CD4-positive, alpha-beta T cell (primary cell): ENCODE measurements around the gene IRAK2. TPM values are rescaled to one million over a fixed set of nuclear protein-coding genes. Genes with fewer than 3 reads are reported as not detected.
"Not testable (repeated sequence)": the region's sequence is repeated elsewhere in the genome, so short reads cannot be mapped to it uniquely, and the experiment has no call there.

ENCODE experiments used
- ATAC-seq: fragments of 200-7000 bp; cut with Tn5 transposase; one replicate; pipeline ENCODE4 v1.10.0; 2022; ENCODE audit warnings: mild to moderate bottlenecking; ENCODE audit not compliant: poor library complexity
- CTCF ChIA-PET: fragments of 350-600 bp; sonication (Branson Sonifier 250); formaldehyde crosslinking; loops from one replicate; lab custom pipeline; 2021; ENCODE audit warnings: antibody characterized with exemption, inconsistent platforms; lab: Charles Lee
- POLR2A ChIA-PET: fragments of 350-600 bp; sonication (Branson Sonifier 250); formaldehyde crosslinking; loops from one replicate; lab custom pipeline; 2021; ENCODE audit warnings: antibody characterized with exemption, inconsistent platforms; lab: Charles Lee
- DNase-seq, 14 experiments: peaks; one replicate each; pipeline ENCODE4 v3.0.0-alpha.2; 2013 to 2020; ENCODE audit warnings: mixed read lengths in 2 of 14
- H3K27ac ChIP-seq, 2 donors: one replicate each; pipeline versions ENCODE4 v1.5.1 to v1.7.0; 2013; ENCODE audit warnings: low read length in 2 of 2, low read depth in 1 of 2, mild to moderate bottlenecking in 1 of 2
- H3K27me3 ChIP-seq, 2 experiments: 1 replicate in 1 of 2; 2 replicates in 1 of 2; pipeline versions ENCODE4 v1.6.1 to v1.7.0; 2013; ENCODE audit warnings: low read length in 2 of 2, control low read depth in 1 of 2, mild to moderate bottlenecking in 1 of 2, moderate library complexity in 1 of 2; ENCODE audit not compliant: insufficient read depth in 2 of 2, control insufficient read depth in 1 of 2
- H3K36me3 ChIP-seq: one replicate; pipeline ENCODE4 v1.6.1; 2013; ENCODE audit warnings: low read length, control low read depth; ENCODE audit not compliant: insufficient read depth
- H3K4me1 ChIP-seq: one replicate; pipeline ENCODE4 v1.6.1; 2013; ENCODE audit warnings: low read length, control low read depth; ENCODE audit not compliant: insufficient read depth
- H3K4me3 ChIP-seq: one replicate; pipeline ENCODE4 v1.5.1; 2013; ENCODE audit warnings: mild to moderate bottlenecking, low read length, moderate library complexity
- H3K9me3 ChIP-seq, 2 experiments: 1 replicate in 1 of 2; 2 replicates in 1 of 2; pipeline versions ENCODE4 v1.6.1 to v1.7.0; 2013; ENCODE audit warnings: low read length in 2 of 2, mild to moderate bottlenecking in 2 of 2, control low read depth in 1 of 2, moderate library complexity in 1 of 2; ENCODE audit not compliant: control insufficient read depth in 1 of 2, insufficient read depth in 1 of 2
- H3K27ac Mint-ChIP-seq: one replicate; pipeline ENCODE4 v1.8.0; 2020; ENCODE audit warnings: mixed read lengths
- H3K27me3 Mint-ChIP-seq: one replicate; pipeline ENCODE4 v1.8.0; 2021; ENCODE audit warnings: mixed read lengths
- H3K36me3 Mint-ChIP-seq: one replicate; pipeline ENCODE4 v1.8.0; 2021; ENCODE audit warnings: low read depth, mixed read lengths
- H3K4me1 Mint-ChIP-seq: one replicate; pipeline ENCODE4 v1.8.0; 2021; ENCODE audit warnings: low read depth, mixed read lengths
- H3K4me3 Mint-ChIP-seq: one replicate; pipeline ENCODE4 v1.8.0; 2020; ENCODE audit warnings: mild to moderate bottlenecking, mixed read lengths
- H3K9me3 Mint-ChIP-seq: one replicate; pipeline ENCODE4 v1.8.0; 2020; ENCODE audit warnings: mixed read lengths
- intact Hi-C, 2 experiments: fragments of 100-400 bp; cut with DNase I in 1 of 2; cut with micrococcal nuclease in 1 of 2; formaldehyde crosslinking; loops; one replicate each; pipeline versions ENCODE4 v1.15.1 to v1.9.0; 2023 to 2025; cut with DNase I, micrococcal nuclease
- total RNA-seq, 174 experiments: library from RNA in 2 of 174; stranded (reverse) in 2 of 174; gene quantifications; one replicate each; pipeline ENCODE4 v1.2.3 and lab custom pipeline; 2021 to 2026
- TF ChIP-seq, protein P1 (sequence below): fragments of 200-600 bp; IDR thresholded peaks from one replicate; pipeline ENCODE4 v1.8.0; 2022; ENCODE audit warnings: antibody characterized with exemption, mild to moderate bottlenecking

The IRAK2 gene
- total RNA-seq, 2 experiments from 2014 or later, result 1.4 to 1.6 TPM

DNA sequence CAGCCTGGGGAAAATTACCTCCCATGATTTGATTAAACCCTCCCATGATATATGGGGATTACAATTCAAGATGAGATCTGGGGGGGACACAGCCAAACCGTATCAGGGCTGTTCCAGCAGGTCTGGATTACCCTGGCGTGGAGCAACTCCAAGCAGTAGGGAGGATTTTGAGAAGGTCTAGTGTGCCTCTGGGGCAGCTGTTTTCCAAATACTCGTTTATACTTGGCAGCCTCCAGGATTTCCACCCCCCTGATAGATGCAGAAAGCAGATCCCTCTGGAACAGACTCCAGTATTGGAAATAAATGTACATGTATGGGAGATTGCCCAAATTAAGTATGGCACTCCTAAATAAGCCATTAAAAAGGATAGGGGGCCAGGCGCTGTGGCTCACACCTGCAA lies 7.7 kb upstream of the IRAK2 start:
- DNase-seq (no peak), ATAC-seq (no peak)
- Histone ChIP-seq H3K4me1 (no peaks in the 10 kb centered on the region), H3K4me3 (no peak overlapping the region), H3K27ac (no peak overlapping the region), H3K27me3 (no peaks in the 10 kb centered on the region), H3K9me3 (no peaks in the 10 kb centered on the region), H3K36me3 (peaks cover 6% of the 10 kb centered on the region)
- ChIA-PET POLR2A (no interaction called here), CTCF (no interaction called here)
- H3K4me3 Mint-ChIP-seq, result no peak overlapping the region
- H3K27ac Mint-ChIP-seq, result no peak overlapping the region
- H3K9me3 Mint-ChIP-seq, result no peaks in the 10 kb centered on the region
- intact Hi-C loops, result no loop called here
- peaks cover 24% of the 10 kb centered on the region for H3K36me3 Mint-ChIP-seq
- no peaks in the 10 kb centered on the region for H3K4me1 Mint-ChIP-seq
- TF ChIP-seq, protein P1, sequence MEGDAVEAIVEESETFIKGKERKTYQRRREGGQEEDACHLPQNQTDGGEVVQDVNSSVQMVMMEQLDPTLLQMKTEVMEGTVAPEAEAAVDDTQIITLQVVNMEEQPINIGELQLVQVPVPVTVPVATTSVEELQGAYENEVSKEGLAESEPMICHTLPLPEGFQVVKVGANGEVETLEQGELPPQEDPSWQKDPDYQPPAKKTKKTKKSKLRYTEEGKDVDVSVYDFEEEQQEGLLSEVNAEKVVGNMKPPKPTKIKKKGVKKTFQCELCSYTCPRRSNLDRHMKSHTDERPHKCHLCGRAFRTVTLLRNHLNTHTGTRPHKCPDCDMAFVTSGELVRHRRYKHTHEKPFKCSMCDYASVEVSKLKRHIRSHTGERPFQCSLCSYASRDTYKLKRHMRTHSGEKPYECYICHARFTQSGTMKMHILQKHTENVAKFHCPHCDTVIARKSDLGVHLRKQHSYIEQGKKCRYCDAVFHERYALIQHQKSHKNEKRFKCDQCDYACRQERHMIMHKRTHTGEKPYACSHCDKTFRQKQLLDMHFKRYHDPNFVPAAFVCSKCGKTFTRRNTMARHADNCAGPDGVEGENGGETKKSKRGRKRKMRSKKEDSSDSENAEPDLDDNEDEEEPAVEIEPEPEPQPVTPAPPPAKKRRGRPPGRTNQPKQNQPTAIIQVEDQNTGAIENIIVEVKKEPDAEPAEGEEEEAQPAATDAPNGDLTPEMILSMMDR, result no peak
- H3K27me3 Mint-ChIP-seq, result no peaks in the 10 kb centered on the region

GRCh38 chr3:10158555-10158954 lies 6.2 kb upstream of the IRAK2 start:
- H3K4me1 ChIP-seq, H3K27me3 Mint-ChIP-seq, H3K27me3 ChIP-seq, H3K9me3 ChIP-seq, H3K36me3 ChIP-seq, DNase-seq, ATAC-seq, H3K9me3 Mint-ChIP-seq, H3K4me3 ChIP-seq, H3K4me3 Mint-ChIP-seq, H3K27ac ChIP-seq, intact Hi-C loops, H3K4me1 Mint-ChIP-seq, POLR2A ChIA-PET, CTCF ChIA-PET, H3K27ac Mint-ChIP-seq: not testable (repeated sequence)
- peaks cover 19% of the 10 kb centered on the region for H3K36me3 Mint-ChIP-seq

- Mint-ChIP-seq H3K4me1 (peaks cover 8% of the 10 kb centered on the region), H3K9me3 (no peaks in the 10 kb centered on the region), H3K27me3 (no peaks in the 10 kb centered on the region), H3K4me3 (no peak overlapping the region), H3K36me3 (peaks cover 4% of the 10 kb centered on the region), H3K27ac (no peak overlapping the region)
- ATAC-seq, result no peak
- no peaks in the 10 kb centered on the region for H3K9me3 ChIP-seq
- H3K27me3 ChIP-seq, result no peaks in the 10 kb centered on the region
- TF ChIP-seq, protein P1, result no peak
- H3K36me3 ChIP-seq, result no peaks in the 10 kb centered on the region
- H3K4me3 ChIP-seq, result no peak overlapping the region
- intact Hi-C loops, result no loop called here
- POLR2A ChIA-PET, result interaction anchor here (0.7 to 0.8 kb wide), 2 partner anchors 26 to 44 kb away, joined by 3 read pairs; no protein-coding TSS in a partner anchor
- H3K27ac ChIP-seq, result no peak overlapping the region
- DNase-seq, result no peak
- CTCF ChIA-PET, result interaction anchor here (0.7 kb wide), 1 partner anchor 33 kb away, joined by 4 read pairs; no protein-coding TSS in a partner anchor
- H3K4me1 ChIP-seq, result peaks cover 10% of the 10 kb centered on the region
Observed at GRCh38 chr3:10160346-10160745, 4.4 kb upstream of the IRAK2 start.

- no peak overlapping the region for H3K4me3 Mint-ChIP-seq
- H3K36me3 ChIP-seq, result no peaks in the 10 kb centered on the region
- H3K9me3 Mint-ChIP-seq, result no peaks in the 10 kb centered on the region
- H3K36me3 Mint-ChIP-seq, result no peaks in the 10 kb centered on the region
- ChIA-PET CTCF (no interaction called here), POLR2A (no interaction called here)
- H3K9me3 ChIP-seq, result no peaks in the 10 kb centered on the region
- DNase-seq (no peak), ATAC-seq (no peak)
- peaks cover 15% of the 10 kb centered on the region for H3K4me1 ChIP-seq
- no peaks in the 10 kb centered on the region for H3K27me3 ChIP-seq
- no peak overlapping the region for H3K27ac Mint-ChIP-seq
- no peak overlapping the region for H3K27ac ChIP-seq
- no peak overlapping the region for H3K4me3 ChIP-seq
- H3K27me3 Mint-ChIP-seq, result no peaks in the 10 kb centered on the region
- peaks cover 9% of the 10 kb centered on the region for H3K4me1 Mint-ChIP-seq
- TF ChIP-seq, protein P1, result no peak
- intact Hi-C loops, result no loop called here
Observed at GRCh38 chr3:10160925-10161324, 3.8 kb upstream of the IRAK2 start.
